ENCODE results near the gene ZBTB20. TPM values are rescaled to one million over a fixed set of nuclear protein-coding genes. Genes with fewer than 3 reads are reported as not detected.

The ZBTB20 gene
- total RNA-seq, 1 donor from 2014 or later, result 21.4 TPM

DNA sequence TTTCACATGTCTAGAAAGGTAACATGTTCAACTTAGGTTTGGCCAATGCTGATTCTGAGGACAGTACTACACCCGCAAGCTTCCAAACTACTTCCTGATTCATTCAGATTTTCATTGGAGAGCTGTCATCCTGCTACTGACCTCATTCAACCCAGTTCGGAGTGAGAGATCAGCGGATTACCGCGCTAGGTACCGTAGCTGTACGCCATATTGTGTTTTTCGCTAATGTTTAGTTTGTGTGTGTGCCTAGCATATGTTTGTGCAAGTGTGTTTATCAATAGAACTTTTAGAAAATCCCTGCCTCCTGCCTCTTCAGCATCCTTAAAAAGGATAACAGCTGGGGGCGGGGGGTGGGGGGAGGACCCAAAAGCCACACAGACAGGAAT is 1.1 kb downstream of the ZBTB20 start:
- no peaks in the 10 kb centered on the region for H3K9me3 Mint-ChIP-seq (ENCODE audit: unreplicated experiment)
- TF ChIP-seq, protein P1, sequence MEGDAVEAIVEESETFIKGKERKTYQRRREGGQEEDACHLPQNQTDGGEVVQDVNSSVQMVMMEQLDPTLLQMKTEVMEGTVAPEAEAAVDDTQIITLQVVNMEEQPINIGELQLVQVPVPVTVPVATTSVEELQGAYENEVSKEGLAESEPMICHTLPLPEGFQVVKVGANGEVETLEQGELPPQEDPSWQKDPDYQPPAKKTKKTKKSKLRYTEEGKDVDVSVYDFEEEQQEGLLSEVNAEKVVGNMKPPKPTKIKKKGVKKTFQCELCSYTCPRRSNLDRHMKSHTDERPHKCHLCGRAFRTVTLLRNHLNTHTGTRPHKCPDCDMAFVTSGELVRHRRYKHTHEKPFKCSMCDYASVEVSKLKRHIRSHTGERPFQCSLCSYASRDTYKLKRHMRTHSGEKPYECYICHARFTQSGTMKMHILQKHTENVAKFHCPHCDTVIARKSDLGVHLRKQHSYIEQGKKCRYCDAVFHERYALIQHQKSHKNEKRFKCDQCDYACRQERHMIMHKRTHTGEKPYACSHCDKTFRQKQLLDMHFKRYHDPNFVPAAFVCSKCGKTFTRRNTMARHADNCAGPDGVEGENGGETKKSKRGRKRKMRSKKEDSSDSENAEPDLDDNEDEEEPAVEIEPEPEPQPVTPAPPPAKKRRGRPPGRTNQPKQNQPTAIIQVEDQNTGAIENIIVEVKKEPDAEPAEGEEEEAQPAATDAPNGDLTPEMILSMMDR (IDR thresholded peaks at IDR 0.05; ENCODE audit: insufficient read depth, low read depth, low read length), result no peak
- no peak for TF ChIP-seq EZH2 (IDR thresholded peaks at IDR 0.05; ENCODE audit: insufficient read depth, low read length)
- peaks cover 6% of the 10 kb centered on the region for H3K4me1 ChIP-seq (ENCODE audit: insufficient read depth, low read length)
- no peaks in the 10 kb centered on the region for H3K4me1 Mint-ChIP-seq (ENCODE audit: low read depth, unreplicated experiment)
- DNase-seq (ENCODE audit: low read depth) (peak; percentile 78), FAIRE-seq (peak; percentile 81)
- H3K27ac ChIP-seq (ENCODE audit: low read depth, low read length), result peak overlapping the region; percentile 97
- H3K27me3 ChIP-seq (ENCODE audit: insufficient read depth, low read length), result no peaks in the 10 kb centered on the region
- H3K4me3 ChIP-seq (ENCODE audit: insufficient read depth, low read depth, low read length), result peak overlapping the region; percentile 86
- no peaks in the 10 kb centered on the region for H4K20me1 ChIP-seq (ENCODE audit: insufficient read depth, low read length)
- H2AFZ ChIP-seq (ENCODE audit: low read depth, low read length), result peak overlapping the region; percentile 68
- peak overlapping the region; percentile 100 for H3K27ac Mint-ChIP-seq (ENCODE audit: unreplicated experiment)
- H3K27me3 Mint-ChIP-seq (ENCODE audit: low read depth, unreplicated experiment), result no peaks in the 10 kb centered on the region
- peak overlapping the region; percentile 98 for H3K9ac ChIP-seq (ENCODE audit: low read length)
- H3K4me2 ChIP-seq (ENCODE audit: low read length), result peak overlapping the region; percentile 89
- no peaks in the 10 kb centered on the region for H3K36me3 ChIP-seq (ENCODE audit: insufficient read depth, low read length)
- no peaks in the 10 kb centered on the region for H3K79me2 ChIP-seq (ENCODE audit: insufficient read depth, low read length)
- peak overlapping the region; percentile 98 for H3K4me3 Mint-ChIP-seq (ENCODE audit: unreplicated experiment)
- H3K36me3 Mint-ChIP-seq (ENCODE audit: low read depth, unreplicated experiment), result no peaks in the 10 kb centered on the region
- no peaks in the 10 kb centered on the region for H3K9me3 ChIP-seq (ENCODE audit: insufficient read depth, low read depth, low read length)

DNA sequence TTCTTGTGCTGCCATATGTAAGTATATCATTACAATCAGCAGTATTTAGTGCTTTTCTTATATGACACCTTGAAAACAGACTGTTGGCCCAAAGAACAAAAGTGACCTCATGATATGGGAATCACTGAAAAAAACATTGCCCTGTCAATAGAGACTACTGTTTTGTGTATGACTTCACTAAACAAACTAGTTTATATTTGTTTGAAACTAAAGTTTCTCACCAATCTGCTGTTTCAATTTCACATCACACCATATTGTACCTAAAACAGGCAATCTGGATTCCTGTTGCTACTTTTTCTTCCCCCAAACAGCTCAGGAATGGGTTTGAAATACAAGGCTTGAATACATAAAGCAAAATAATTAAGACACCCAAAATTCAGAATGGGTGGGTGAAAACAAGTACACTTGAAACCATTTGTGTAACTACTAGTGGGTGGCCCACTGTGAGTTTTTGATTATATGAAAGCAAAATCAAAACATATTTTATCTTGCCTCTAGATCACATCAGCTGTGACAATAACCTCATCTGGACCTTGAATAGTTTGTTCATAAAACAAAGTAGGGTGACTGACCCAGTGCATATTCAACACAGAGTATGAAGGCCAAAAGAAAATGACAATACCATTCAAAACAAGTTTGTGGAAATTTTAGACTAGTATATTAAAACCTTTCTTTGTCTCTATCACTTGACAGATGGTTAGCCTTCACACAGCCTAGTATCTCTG is 5.9 kb downstream of the ZBTB20 start:
- no peaks in the 10 kb centered on the region for H3K4me1 Mint-ChIP-seq (ENCODE audit: low read depth, unreplicated experiment)
- H4K20me1 ChIP-seq (ENCODE audit: insufficient read depth, low read length), result no peaks in the 10 kb centered on the region
- H3K9me3 ChIP-seq (ENCODE audit: insufficient read depth, low read depth, low read length), result no peaks in the 10 kb centered on the region
- FAIRE-seq (no peak), DNase-seq (ENCODE audit: low read depth) (no peak)
- H3K27ac ChIP-seq (ENCODE audit: low read depth, low read length), result no peak overlapping the region
- H3K9me3 Mint-ChIP-seq (ENCODE audit: unreplicated experiment), result no peaks in the 10 kb centered on the region
- H3K36me3 Mint-ChIP-seq (ENCODE audit: low read depth, unreplicated experiment), result no peaks in the 10 kb centered on the region
- no peak overlapping the region for H2AFZ ChIP-seq (ENCODE audit: low read depth, low read length)
- TF ChIP-seq EZH2 (IDR thresholded peaks at IDR 0.05; ENCODE audit: insufficient read depth, low read length), result no peak
- TF ChIP-seq, protein P1 (IDR thresholded peaks at IDR 0.05; ENCODE audit: insufficient read depth, low read depth, low read length), result no peak
- H3K27me3 Mint-ChIP-seq (ENCODE audit: low read depth, unreplicated experiment), result no peaks in the 10 kb centered on the region
- H3K27me3 ChIP-seq (ENCODE audit: insufficient read depth, low read length), result no peaks in the 10 kb centered on the region
- H3K27ac Mint-ChIP-seq (ENCODE audit: unreplicated experiment), result no peak overlapping the region
- H3K4me1 ChIP-seq (ENCODE audit: insufficient read depth, low read length), result no peaks in the 10 kb centered on the region
- H3K4me2 ChIP-seq (ENCODE audit: low read length), result no peak overlapping the region
- no peaks in the 10 kb centered on the region for H3K79me2 ChIP-seq (ENCODE audit: insufficient read depth, low read length)
- H3K9ac ChIP-seq (ENCODE audit: low read length), result no peak overlapping the region
- no peak overlapping the region for H3K4me3 Mint-ChIP-seq (ENCODE audit: unreplicated experiment)
- H3K4me3 ChIP-seq (ENCODE audit: insufficient read depth, low read depth, low read length), result no peak overlapping the region
- H3K36me3 ChIP-seq (ENCODE audit: insufficient read depth, low read length), result no peaks in the 10 kb centered on the region

DNA sequence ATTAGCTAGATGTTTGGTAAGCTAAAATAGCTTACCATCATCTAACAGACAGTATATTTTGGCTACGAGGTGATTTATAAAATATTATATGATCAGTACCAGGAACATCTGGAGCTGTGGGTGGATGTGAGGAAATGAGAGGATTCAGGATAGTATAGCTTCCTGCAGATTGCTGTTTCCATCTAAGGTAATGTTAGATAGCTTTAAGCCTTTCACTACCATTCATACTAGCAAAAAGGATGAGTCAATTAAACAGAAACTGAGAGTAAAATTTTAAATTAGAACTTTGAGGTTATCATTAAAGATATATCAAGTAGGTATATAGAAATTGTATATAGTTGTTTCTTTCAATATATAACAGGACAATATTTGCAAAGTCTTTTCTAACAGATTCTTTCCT is 8.0 kb downstream of the ZBTB20 start:
- Histone ChIP-seq H3K4me2 (ENCODE audit: low read length) (no peak overlapping the region), H3K4me1 (ENCODE audit: insufficient read depth, low read length) (no peaks in the 10 kb centered on the region), H3K9ac (ENCODE audit: low read length) (no peak overlapping the region), H3K36me3 (ENCODE audit: insufficient read depth, low read length) (no peaks in the 10 kb centered on the region), H3K79me2 (ENCODE audit: insufficient read depth, low read length) (no peaks in the 10 kb centered on the region), H3K4me3 (ENCODE audit: insufficient read depth, low read depth, low read length) (no peak overlapping the region), H4K20me1 (ENCODE audit: insufficient read depth, low read length) (no peaks in the 10 kb centered on the region), H2AFZ (ENCODE audit: low read depth, low read length) (no peak overlapping the region), H3K9me3 (ENCODE audit: insufficient read depth, low read depth, low read length) (no peaks in the 10 kb centered on the region), H3K27me3 (ENCODE audit: insufficient read depth, low read length) (no peaks in the 10 kb centered on the region), H3K27ac (ENCODE audit: low read depth, low read length) (no peak overlapping the region)
- FAIRE-seq (no peak), DNase-seq (ENCODE audit: low read depth) (no peak)
- no peaks in the 10 kb centered on the region for H3K27me3 Mint-ChIP-seq (ENCODE audit: low read depth, unreplicated experiment)
- no peaks in the 10 kb centered on the region for H3K36me3 Mint-ChIP-seq (ENCODE audit: low read depth, unreplicated experiment)
- no peaks in the 10 kb centered on the region for H3K9me3 Mint-ChIP-seq (ENCODE audit: unreplicated experiment)
- H3K4me1 Mint-ChIP-seq (ENCODE audit: low read depth, unreplicated experiment), result peaks cover 5% of the 10 kb centered on the region
- H3K4me3 Mint-ChIP-seq (ENCODE audit: unreplicated experiment), result no peak overlapping the region
- H3K27ac Mint-ChIP-seq (ENCODE audit: unreplicated experiment), result no peak overlapping the region
- TF ChIP-seq, protein P1 (IDR thresholded peaks at IDR 0.05; ENCODE audit: insufficient read depth, low read depth, low read length), result no peak
- TF ChIP-seq EZH2 (IDR thresholded peaks at IDR 0.05; ENCODE audit: insufficient read depth, low read length), result no peak
